Endothelial cell of hepatic sinusoid (primary cell): ENCODE data around the gene LHB.

Source experiments
- in situ Hi-C: cut with HindIII; loops from 2 replicates; pipeline ENCODE4 v1.10.0; 2017; ENCODE audit warnings: low sequenced_read_pairs

LHB gene

DNA sequence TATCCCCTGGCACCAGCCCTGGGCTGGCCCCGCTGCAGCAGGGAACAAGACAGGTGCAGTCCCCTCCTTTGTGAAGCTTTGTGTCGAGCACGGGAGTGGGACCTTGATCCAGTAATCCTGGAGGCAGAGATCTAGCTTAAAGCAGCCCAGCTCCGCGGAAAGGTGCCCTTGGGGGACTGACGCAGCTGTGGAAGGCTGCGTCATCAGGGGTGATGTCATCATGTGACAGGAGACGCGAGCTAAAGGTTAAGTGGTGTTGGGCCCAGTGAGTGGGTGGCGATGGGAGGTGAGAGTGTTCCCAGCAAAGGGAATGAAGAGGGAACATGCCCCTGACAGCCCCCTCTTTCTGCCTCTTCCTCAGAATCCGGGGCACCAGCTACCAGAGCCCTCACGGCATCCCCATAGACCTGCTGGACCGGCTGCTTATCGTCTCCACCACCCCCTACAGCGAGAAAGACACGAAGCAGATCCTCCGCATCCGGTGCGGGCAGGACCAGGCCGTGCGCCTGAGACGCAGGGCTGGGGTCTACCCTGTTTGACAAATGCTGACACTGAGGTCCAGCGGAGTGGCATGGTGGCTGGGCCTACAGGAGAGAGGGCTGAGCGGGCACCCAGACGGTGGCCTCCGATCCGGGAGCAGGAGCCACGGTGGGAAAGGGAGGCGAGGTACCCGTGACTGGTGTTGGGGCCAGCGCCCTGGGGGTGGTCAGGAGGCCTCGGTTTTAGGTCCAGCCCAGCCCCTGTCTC lies 2.6 kb downstream of the LHB start:
- in situ Hi-C loops = no loop called here

DNA sequence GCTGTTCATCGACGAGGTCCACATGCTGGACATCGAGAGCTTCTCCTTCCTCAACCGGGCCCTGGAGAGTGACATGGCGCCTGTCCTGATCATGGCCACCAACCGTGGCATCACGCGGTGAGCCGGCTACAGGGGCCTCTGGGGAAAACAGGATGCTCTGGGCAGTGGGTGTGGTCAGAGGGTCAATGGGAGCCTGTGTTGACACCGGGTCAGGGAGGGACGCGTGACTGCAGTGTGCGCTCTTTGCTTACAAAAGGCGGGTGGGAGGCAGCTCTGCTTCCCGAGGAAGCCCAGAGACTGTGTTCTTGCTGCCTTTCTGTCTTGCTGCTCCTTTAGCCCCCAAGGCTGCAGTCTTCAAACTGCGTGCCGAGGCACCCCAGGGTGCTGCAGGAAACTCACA lies 5.7 kb downstream of the LHB start:
- in situ Hi-C loops = no loop called here

GRCh38 chr19:49010453-49010852 lies 6.4 kb downstream of the LHB start:
- in situ Hi-C loops = no loop called here

GRCh38 chr19:49009828-49010227 lies 7.1 kb downstream of the LHB start:
- in situ Hi-C loops = no loop called here

- in situ Hi-C loops = no loop called here
Observed at GRCh38 chr19:49006905-49007304, 10.0 kb downstream of the LHB start.

DNA sequence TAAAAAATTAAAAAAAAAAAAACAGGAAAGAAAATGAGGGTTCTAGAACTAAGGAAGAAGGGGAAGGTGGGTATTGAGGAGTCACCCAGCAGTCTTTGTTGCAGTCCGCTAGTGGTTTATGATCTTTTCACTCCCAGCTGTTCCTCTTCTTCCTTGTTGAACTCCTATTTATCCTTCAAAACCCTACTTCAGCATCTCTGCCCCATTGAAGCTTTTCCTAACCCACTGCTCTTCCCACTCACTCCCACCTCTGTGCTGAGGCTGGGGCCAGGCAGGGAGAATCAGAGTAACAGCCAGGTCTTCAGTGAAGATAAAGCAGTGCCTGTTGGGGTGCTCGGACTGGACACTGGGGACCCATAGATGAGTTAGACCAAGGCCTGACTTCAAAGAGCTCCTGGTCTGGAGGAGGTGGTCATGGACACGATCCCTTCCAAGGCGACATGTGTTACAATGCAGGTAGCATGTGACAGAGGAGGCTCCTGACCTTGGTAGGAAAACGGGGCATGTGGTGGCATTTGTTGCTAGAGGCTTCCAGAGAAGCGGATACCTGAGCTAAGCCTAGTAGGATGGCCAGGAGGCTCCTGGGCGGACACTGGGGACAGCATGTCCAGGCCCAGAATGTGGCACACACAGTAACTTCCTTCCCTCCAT lies 11.8 kb downstream of the LHB start:
- in situ Hi-C loops = no loop called here

DNA sequence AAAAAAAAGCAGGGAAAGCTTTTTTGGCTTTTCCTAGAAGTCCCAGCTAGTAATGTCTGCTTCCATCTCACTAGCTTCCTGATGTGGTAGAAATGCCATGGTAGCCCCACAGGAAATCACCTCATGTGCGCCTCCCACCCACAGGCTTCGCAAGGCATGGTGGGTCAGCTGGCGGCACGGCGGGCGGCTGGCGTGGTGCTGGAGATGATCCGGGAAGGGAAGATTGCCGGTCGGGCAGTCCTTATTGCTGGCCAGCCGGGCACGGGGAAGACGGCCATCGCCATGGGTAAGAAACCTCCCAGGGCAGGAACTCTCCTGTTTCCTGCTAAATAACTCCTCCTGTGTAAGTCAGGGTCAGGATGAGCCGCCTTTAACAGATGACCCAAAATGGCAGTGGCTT lies 12.8 kb downstream of the LHB start:
- in situ Hi-C loops = no loop called here

- in situ Hi-C loops = no loop called here
Observed at GRCh38 chr19:48999481-49000325, 17.2 kb downstream of the LHB start.

DNA sequence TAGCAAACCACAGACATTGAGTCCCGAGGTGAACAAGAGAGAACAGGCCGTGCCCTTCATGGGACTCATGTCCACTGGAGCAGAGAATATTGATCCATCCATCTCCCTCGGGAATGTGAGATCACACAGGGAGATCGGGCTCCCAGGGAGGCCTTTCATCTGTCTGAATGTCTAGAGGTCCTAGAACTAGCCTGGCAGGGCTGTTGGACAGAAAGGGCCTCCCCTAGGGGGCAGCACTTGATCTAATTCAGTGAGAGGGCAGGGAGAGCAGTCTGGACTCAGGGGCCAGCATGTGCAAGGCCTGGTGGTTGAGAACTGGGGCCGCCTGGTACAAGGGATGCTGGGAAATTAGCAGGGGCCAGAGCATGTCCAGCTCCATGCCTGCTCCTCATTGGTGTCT lies 18.9 kb downstream of the LHB start:
- in situ Hi-C loops = no loop called here

DNA sequence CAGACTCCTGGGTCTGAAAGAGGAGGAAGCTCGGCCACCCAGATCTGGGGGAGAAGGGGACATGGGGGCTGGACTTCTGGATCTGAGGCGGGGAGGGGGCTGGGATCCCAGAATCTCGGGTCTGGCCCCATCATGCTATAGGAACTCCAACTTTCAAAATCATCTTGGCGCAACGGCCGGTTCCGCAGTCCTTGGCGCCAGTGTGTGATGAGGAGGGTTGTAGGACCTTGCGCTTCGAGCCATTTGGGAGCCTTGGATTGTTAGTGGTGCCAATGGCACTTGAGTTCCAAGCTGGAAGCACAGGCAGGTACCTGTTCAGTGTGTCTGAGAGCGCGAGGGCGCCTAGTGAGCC lies 22.9 kb downstream of the LHB start:
- in situ Hi-C loops = no loop called here

- in situ Hi-C loops = no loop called here
Observed at GRCh38 chr19:48993175-48994034, 23.5 kb downstream of the LHB start, which contains the start of the genes GYS1 and RUVBL2. GYS1 (minus strand) TSS chr19:48993309; CDS start chr19:48993112, 197 bp downstream. RUVBL2 (plus strand) TSS chr19:48993887; CDS start chr19:48993912, 25 bp downstream.

DNA sequence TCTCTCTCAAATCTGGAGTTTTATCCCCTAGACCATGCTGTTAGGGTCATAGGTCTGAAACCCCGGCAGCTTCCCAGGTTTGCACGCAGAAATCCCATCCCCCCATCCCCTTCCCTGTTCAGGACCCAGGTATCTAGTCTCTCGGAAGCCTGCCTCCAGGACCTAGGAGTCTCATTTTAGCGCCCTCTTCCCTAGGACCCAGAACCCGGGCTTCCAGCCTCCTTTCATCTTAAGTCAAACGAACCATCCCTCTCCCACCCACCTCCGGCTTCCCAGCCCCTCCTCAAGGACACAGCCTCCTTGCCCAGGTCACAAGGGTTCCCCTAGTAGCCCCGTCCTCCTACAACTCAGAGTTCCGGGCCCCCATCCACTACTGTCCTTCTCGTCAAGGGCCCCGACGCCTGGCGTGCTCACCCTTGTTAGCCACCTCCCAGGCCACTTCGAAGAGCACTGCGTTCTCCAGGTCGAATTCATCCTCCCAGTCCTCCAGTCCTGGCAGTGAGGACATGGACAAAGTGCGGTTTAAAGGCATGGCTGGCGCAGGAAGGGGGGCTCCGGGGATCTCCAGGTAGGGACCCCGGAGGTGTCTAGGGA lies 24.2 kb downstream of the LHB start:
- in situ Hi-C loops = no loop called here

- in situ Hi-C loops = no loop called here
Observed at GRCh38 chr19:48991873-48992580, 24.9 kb downstream of the LHB start.

DNA sequence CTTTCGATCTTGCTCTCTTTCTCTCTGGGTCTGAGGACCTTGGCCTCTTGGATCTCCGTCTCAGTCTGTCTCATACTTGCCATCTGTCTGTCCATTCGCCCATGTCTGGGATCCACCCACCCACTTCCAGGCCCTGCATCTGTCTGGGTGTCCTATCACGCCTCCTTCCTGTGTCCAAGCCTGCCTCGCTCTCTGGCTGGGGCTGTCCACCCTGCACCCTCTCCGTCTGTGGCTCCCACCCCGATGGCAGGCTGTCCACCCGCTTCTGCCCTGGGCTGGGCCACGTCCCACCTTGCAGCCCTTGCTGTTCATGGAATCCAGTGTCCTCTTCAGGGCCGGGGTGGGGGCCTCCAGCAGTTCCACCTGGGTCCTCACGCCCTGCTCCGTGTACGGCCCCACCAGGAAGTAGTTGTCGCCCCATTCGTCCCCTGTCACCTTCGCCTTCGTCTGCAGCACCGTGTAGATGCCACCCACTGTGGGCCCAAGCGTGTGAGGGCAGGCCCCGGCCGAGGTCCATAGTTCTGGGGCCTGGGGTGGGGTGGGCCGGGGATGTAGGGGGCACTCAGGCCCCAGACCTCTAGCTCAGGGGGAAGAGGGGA lies 25.8 kb downstream of the LHB start:
- in situ Hi-C loops = no loop called here

DNA sequence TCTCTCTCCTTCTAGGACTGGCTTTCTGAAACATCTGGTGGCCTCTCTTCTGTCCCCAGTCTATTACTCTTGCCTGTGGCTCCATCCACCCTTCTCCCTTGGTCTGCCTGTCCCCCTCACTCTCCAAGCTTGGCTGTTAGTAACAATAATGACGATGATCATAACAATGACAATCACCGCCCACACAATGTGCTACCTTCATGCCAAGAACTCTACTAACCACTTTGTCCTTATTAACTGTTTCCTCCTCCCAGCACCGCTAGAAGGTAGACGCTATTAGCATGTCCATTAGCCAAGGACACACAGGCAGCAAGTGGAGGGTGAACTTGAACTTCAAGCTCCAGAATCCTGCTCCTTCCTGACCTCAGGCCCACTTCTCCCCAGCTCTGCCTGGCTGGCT lies 26.5 kb downstream of the LHB start:
- in situ Hi-C loops = no loop called here

GRCh38 chr19:48989701-48990291 lies 27.1 kb downstream of the LHB start:
- in situ Hi-C loops = loop anchor here (5.0 to 10.0 kb wide), 2 partner anchors 192 to 205 kb away; no protein-coding TSS in a partner anchor

GRCh38 chr19:48988860-48989259 lies 28.0 kb downstream of the LHB start:
- in situ Hi-C loops = loop anchor here (5.0 to 10.0 kb wide), 2 partner anchors 192 to 206 kb away; no protein-coding TSS in a partner anchor

DNA sequence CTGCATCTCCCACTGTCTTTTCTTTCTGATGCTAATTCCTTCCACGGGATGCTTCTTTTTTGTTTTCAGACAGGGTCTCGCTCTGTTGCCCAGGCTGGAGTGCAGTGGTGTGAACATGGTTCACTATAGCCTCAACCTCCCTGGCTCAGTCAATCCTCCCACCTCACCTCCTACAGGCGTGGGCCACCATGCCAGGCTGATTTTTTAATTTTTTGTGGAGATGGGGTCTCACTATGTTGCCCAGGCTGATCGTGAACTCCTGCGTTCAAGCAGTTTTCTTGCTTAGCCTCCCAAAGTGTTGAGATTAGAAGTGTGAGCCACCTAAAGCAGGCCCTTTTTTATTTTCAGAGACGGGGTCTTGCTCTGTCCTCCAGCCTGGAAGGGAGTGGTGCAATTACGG lies 28.6 kb downstream of the LHB start:
- in situ Hi-C loops = loop anchor here (5.0 to 10.0 kb wide), 2 partner anchors 191 to 207 kb away; no protein-coding TSS in a partner anchor

- in situ Hi-C loops = loop anchor here (5.0 to 10.0 kb wide), 2 partner anchors 190 to 207 kb away; no protein-coding TSS in a partner anchor
Observed at GRCh38 chr19:48987323-48987722, 29.6 kb downstream of the LHB start.
